GM20431 (cell line): ENCODE measurements around the gene KLK10.

Experiments used
- in situ Hi-C: fragments of 300-500 bp; cut with MseI, MboI; formaldehyde crosslinking; loops from one replicate; pipeline ENCODE4 v1.15.0; 2020; ENCODE audit warnings: low sequenced_read_pairs; ENCODE audit not compliant: unreplicated experiment

The KLK10 gene

DNA sequence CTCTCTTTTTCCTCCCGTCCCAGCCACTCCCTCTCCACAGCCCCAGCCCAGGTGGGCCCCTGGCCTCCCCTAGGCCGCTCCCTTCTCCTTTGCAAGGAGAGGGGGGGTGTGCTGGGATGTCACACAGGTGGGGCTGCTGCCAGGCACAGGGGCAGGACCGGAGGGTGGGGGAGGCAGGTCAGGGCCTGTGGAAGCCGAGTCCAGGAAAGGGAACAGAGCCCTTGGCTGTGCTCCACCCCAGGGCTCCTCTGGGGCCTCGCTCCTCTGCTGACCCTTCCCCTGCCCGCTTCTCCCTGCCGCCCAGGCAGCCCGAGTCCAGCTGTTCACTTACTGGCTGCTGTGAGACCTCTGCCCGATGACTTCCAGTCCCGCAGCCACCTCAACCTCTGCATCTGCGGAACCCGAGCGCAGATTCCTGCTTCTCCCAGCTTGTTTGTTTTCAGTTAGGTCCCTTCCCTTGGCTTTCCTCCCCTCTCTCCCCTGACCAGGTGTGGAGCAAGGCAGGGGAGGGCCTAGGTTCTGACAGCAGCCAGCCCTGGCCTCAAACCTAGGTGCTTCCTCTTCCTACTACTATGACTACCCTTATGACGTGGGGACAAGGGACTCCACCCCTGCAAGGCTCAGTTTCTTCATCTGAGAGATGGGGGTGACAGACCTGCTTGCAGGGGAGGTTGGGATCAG lies 7.8 kb upstream of the KLK10 start:
- in situ Hi-C loops, result no loop called here

DNA sequence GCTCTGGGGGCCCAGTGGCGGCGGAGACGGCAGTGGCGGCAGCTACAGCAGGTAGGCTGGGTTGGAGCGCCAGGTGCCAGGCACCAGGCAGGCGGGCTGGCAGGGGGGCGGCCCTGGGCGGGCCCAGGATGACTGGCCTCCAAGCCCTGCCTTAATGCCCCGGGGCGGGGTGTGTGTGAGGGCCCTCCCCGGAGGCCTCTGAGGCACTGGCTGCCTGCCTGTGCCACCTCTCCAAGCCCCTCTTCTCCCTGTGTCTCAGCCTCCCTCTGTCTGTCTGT lies 7.0 kb upstream of the KLK10 start, which contains the start of gene KLK11:
KLK11 (minus strand) TSS at position 63 of the 278 bp plus-strand sequence. CDS start 985 bp downstream, outside the sequence.
- in situ Hi-C loops, result no loop called here

GRCh38 chr19:51025809-51026553 lies 6.5 kb upstream of the KLK10 start:
- in situ Hi-C loops, result no loop called here

- in situ Hi-C loops, result no loop called here
Observed at GRCh38 chr19:51025401-51025800, 5.9 kb upstream of the KLK10 start.

DNA sequence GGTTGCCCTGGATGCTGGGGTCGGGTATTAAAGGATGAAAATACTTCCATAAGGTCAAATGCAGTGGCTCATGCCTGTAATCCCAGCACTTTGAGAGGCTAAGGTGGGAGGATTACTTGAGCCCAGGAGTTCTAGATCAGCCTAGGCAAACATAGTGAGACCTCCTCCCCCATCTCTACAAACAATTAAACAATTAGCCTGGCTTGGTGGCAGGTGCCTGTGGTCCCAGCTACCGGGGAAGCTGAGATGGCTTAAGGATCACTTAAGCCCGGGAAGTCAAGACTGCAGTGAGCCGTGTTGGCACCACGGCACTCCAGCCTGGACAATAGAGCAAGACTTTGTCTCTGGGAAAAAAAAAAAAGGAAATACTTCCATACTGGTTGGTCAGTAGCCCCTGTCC lies 5.4 kb upstream of the KLK10 start:
- in situ Hi-C loops, result no loop called here

- in situ Hi-C loops, result no loop called here
Observed at GRCh38 chr19:51023946-51024345, 4.4 kb upstream of the KLK10 start.

DNA sequence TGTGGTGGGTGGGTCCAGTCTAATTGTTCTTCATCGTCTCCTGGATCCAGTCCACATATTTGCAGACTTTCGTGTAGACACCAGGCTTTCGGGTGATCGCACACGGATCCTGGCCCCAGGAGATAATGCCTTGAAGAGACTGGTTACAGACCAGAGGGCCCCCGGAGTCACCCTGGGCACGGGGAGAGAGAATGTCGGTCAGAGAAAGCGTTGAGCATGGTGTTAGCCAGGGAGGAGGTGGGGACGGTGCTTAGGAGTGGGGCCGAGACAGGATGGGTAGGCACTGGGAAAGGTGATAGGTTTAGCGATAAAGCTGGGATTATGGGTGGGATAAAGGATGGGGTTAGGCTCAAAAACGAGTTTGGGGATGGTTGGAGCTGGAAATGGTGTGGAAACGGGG lies 3.0 kb upstream of the KLK10 start:
- in situ Hi-C loops, result no loop called here

DNA sequence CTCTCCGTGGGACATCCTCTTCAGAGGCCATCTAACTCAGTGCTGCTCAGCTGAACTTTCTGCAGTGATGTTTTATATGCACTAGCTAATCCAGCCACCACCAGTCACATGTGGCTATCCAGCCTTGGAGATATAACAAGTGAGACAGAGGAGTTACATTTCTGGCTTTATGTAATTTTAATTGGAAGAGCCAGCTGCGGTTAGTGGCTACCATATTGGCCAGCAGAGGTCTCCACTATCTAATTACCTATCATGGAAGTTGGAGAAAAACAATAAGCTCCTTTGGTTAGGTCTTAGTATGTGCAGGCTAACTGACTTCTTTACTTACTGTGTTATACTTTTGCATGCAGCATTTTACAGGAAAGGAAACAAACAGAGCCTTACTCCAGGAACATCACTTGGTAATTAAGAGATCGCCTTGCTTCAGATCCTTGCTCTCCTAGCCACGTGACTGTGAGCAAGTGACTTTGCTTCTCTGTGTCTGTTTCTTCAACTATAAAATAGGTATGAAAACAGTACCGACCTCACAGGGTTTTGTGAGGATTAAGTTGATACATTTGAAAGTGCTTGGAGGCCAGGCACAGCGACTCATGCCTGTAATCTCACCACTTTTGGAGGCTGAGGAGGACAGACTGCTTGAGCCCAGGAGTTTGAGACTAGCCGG lies 1.6 kb upstream of the KLK10 start:
- in situ Hi-C loops, result no loop called here

DNA sequence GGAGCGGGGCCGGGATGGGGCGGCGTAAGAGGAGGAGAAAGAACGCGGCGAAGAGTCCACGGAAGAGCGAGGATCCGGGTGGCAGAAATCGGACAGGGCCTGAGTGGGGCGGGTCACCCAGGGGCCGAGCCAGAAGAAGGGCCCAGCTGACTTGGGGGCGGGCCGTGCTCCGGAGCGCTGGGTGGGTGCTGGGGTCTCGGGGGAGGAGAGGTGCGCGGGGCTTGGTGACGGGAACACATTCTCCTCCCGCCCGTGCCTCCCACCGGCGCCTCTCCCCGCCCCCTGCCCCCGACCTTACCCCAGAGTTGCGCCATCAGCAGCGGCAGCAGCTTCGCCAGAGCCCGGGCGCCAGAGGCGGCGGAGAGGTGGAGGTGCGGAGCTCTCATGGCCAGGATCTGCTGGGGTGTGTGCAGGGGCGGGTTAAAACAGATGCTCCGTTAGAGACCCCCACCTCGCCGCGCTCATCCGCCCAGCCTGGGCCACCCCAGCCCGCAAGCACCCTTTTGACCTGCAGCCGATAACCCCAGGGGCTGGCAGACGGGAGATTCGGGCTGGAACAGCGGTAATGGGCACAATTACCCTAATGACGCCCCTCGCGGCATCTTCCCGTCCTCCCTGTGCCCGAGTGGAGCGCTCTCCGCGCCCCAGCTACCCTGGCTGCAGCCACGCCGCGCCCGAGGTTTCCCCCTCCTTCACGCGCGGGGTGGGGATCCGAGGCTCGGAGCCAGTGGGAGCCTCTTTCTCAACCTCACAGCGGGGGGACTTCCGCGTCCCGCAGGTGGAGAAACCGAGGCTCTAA lies 565 bp downstream of the KLK10 start:
- in situ Hi-C loops, result no loop called here

GRCh38 chr19:51016798-51017683 lies 2.5 kb downstream of the KLK10 start:
- in situ Hi-C loops, result no loop called here

- in situ Hi-C loops, result no loop called here
Observed at GRCh38 chr19:51015691-51016267, 3.7 kb downstream of the KLK10 start.

GRCh38 chr19:51014242-51014641 lies 5.3 kb downstream of the KLK10 start:
- in situ Hi-C loops, result no loop called here

DNA sequence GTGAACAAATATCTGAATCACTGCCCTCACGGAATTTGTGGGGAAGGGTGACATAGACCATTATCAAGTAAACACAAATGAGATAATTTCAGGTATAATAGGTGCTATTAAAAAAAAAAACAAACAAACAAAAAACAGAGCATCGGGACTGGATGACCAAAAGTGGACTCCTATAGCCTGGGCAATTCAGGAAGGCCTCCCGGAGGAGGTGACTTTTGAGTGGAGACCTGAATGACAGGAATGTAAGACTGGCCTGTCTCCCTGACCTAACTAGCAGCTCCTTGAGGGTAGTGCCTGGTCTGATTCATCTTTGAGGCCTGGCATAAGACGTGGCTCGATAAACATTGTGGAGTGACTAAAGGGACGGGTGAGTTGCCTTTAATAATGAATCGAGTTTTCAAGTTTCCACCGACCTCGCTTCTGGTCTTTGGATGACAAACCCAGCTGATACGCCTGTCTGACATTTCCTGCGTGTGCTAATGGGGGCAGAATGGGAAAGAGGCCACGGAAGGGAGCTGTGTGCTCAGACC lies 6.8 kb downstream of the KLK10 start:
- in situ Hi-C loops, result no loop called here

DNA sequence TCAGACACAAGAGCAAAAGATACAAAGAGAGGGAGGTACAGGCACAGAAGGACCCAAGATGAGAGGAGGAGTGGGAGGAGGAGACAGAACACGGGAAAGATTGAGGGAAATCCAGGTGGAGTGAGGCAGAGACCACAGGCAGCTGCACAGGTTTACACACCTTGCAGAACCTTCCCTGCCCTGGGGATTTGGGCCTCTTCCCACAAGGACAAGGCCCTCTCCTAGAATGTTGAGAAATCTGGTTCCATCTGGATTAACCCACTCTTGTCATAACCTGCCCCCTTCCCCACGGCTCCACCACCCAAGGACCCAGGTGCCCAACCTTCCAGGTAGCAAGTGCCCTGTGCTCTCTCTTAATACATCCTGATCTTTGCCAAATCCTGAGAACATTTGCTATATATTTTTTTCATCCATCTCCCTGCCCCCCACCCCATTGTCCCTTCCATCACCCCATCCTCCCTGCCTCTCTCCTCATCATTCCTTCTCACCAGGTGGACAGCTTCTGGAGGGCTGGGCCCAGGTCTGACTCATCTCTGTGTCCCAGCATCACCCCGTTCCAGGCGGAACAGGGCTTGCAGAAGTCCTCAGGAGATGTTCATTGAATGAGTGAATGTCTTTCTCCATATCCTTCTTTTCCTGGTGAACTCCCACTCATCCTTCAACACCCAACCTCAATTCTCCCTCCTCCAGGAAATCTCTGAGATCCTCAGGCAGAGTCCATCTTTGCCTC lies 9.3 kb downstream of the KLK10 start:
- in situ Hi-C loops, result no loop called here

DNA sequence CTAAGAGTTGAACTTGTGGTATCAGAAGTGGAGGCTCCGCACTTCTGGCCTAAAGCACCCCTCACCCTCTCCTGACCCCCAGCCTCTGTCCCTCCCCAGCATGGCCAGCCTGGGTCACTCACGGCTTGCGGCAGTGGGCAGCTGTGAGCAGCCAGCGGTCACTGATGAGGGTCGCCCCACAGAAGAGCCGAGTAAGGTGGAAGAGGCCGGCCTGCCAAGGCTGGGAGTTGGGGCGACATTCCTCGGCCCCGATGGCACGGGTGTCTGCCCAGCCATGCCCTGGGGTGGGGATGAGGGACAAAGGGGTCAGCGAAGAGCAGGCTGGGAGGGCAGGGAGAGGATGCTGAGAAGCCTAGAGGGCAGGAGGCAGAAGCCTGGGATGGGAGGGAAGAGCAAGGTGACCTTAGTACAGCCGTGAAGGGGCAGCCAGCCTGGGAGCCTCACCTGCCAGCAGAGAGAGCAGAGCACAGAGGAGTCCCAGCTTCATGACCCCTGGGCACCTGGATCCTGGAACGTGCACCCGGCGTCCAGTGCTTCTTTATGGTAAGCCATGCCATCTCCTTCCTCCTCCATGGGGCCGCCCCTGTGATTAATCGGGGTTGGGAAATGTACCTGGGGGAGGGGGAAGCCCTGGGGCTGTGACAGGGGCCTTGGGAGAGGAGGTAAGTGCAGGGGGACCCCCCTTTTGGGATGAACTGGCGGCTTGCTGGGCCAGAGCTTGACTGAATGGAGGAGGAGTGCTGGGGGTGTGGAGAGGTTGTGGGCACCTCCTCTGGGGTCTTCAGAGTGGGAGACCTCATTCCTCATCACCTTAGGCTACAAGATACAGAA lies 10.2 kb downstream of the KLK10 start:
- in situ Hi-C loops, result no loop called here

DNA sequence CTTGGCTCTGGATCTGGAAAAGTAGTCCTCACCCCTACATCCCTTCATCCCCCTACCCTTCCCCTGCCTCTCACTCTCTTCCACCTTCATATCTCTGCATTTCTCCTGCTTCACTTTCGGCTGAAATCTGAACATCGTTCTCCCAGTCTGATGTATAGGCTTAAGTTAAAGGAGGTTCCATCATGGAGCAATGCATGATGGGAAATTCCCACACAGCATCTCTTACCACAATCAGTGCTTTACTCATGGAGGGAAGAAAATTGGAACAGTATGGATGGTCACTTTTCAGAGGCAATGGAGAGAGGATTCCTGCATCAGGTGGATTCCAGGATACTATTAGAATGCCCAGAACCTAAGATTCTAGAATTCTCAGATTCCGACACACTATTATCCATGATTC lies 12.0 kb downstream of the KLK10 start:
- in situ Hi-C loops, result no loop called here

- in situ Hi-C loops, result no loop called here
Observed at GRCh38 chr19:51006406-51006805, 13.1 kb downstream of the KLK10 start.

GRCh38 chr19:51005248-51005647 lies 14.3 kb downstream of the KLK10 start:
- in situ Hi-C loops, result no loop called here
